ENCODE results near the gene PRDM16. TPM values are rescaled to one million over a fixed set of nuclear protein-coding genes. Genes with fewer than 3 reads are reported as not detected.

PRDM16 gene
- total RNA-seq, 1 experiment from 2014 or later = 0.69 TPM

DNA sequence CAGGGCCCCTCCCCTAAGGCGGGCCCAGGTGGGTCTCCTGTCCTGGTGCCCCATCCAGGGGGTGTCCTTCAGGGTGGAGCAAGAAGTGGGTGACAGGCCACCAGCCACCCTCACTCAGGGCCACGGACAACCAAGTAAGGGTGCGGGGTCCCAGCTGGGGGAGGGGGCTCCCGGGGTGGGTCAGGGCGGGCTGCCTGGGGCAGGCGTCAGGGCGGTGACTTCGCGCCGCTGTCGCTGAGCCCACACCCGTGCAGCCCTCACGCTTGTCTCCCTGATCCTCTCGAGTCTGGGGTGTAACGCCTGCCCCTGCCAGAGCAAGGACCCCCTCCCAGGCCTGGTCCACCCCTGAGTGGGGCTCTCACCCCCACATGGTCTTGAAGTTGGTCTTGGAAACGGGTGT lies 407.7 kb downstream of the PRDM16 start:
- no peaks in the 10 kb centered on the region for H3K27me3 ChIP-seq (ENCODE audit: control insufficient read depth, insufficient read depth, low read length)
- no peak for DNase-seq
- peaks cover 3% of the 10 kb centered on the region for H3K36me3 ChIP-seq (replicated peaks; ENCODE audit: control insufficient read depth, insufficient read depth, low read length)
- H3K4me3 ChIP-seq (ENCODE audit: insufficient read depth, low read depth, low read length) = no peak overlapping the region

DNA sequence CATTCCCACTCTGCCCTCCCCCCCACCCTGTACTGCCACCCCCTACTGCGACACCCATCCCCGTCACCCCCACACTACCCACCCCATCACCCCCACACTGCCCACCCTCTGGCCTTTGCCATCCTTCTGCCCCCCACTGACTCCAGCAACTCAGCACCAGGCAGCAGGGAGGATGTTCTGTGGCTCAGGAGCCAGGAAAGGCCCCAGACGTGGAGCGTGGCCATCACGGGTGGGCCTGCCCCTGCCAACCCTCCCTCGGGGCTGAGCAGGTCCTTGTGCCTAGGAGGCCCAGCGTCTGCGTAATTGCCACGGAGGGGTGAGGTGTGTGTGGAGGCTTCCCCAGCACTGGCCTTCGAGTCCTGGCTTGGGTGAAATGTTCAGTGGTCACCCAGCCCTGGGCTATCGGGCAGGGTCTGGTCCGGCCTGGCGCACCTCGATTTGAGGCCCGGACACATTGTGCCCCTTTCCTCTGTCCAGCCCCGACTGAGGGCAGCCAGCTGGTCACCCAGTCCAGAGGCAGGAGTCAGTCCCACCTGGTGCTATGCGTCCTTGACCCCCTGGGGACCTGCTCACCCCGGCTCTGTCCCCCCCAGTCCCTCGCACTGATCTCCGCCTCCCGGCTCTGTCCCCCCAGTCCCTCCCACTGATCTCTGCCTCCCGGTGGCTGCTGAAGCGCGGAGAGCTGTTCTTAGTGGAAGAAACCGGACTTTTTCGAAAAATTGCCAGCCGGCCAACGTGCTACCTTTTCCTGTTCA lies 408.4 kb downstream of the PRDM16 start:
- Histone ChIP-seq H3K4me3 (ENCODE audit: insufficient read depth, low read depth, low read length) (no peak overlapping the region), H3K27me3 (ENCODE audit: control insufficient read depth, insufficient read depth, low read length) (no peaks in the 10 kb centered on the region), H3K36me3 (replicated peaks; ENCODE audit: control insufficient read depth, insufficient read depth, low read length) (peaks cover 3% of the 10 kb centered on the region)
- peak; percentile 83 for DNase-seq

DNA sequence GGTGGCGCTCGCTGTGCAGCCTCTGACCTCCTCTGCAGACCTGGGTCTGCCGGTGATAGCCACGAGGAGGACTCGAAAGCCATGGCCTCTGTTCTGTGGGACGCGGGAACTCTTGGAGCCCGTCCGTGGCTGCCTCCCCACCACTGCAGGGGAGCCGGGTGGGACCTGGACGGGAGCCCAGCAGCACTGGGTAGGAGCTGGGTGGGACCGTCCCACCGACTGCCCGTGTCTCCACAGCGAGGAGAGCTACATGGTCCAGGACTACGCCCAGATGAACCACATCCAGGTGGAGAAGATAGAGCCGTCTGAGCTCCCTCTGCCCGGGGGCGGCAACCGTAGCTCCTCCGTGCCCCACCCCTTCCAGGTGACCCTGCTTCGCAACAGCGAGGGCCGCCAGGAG lies 409.2 kb downstream of the PRDM16 start:
- H3K36me3 ChIP-seq (replicated peaks; ENCODE audit: control insufficient read depth, insufficient read depth, low read length) = peaks cover 3% of the 10 kb centered on the region
- H3K27me3 ChIP-seq (ENCODE audit: control insufficient read depth, insufficient read depth, low read length) = no peaks in the 10 kb centered on the region
- H3K4me3 ChIP-seq (ENCODE audit: insufficient read depth, low read depth, low read length) = no peak overlapping the region
- DNase-seq = no peak

- Histone ChIP-seq H3K4me3 (ENCODE audit: insufficient read depth, low read depth, low read length) (no peak overlapping the region), H3K36me3 (replicated peaks; ENCODE audit: control insufficient read depth, insufficient read depth, low read length) (no peaks in the 10 kb centered on the region; the same call in 1 of the 2 replicates), H3K27me3 (ENCODE audit: control insufficient read depth, insufficient read depth, low read length) (no peaks in the 10 kb centered on the region)
- DNase-seq = no peak
These were observed 410.7 kb downstream of the PRDM16 start for GRCh38 chr1:3479511-3480368.

DNA sequence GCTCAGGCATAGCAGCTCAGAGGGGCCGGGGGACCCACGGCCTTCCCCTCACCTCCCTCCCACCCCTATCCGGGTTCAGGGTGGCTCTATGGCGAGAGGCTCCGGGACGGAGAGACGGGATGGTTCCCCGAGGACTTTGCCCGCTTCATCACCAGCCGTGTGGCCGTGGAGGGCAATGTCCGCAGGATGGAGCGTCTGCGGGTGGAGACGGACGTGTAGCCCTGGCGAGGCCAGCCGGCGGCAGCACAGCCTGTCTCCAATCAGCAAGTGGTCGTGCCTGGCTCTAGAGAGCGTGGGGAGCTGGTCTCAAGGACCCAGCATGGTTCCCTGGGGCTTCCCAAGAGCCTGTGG lies 411.3 kb downstream of the PRDM16 start:
- no peaks in the 10 kb centered on the region; the same call in 1 of the 2 replicates for H3K36me3 ChIP-seq (replicated peaks; ENCODE audit: control insufficient read depth, insufficient read depth, low read length)
- no peak for DNase-seq
- H3K4me3 ChIP-seq (ENCODE audit: insufficient read depth, low read depth, low read length) = no peak overlapping the region
- H3K27me3 ChIP-seq (ENCODE audit: control insufficient read depth, insufficient read depth, low read length) = no peaks in the 10 kb centered on the region

GRCh38 chr1:3481046-3481445 lies 412.0 kb downstream of the PRDM16 start:
- Histone ChIP-seq H3K36me3 (replicated peaks; ENCODE audit: control insufficient read depth, insufficient read depth, low read length) (no peaks in the 10 kb centered on the region), H3K4me3 (ENCODE audit: insufficient read depth, low read depth, low read length) (no peak overlapping the region), H3K27me3 (ENCODE audit: control insufficient read depth, insufficient read depth, low read length) (no peaks in the 10 kb centered on the region)
- no peak for DNase-seq

DNA sequence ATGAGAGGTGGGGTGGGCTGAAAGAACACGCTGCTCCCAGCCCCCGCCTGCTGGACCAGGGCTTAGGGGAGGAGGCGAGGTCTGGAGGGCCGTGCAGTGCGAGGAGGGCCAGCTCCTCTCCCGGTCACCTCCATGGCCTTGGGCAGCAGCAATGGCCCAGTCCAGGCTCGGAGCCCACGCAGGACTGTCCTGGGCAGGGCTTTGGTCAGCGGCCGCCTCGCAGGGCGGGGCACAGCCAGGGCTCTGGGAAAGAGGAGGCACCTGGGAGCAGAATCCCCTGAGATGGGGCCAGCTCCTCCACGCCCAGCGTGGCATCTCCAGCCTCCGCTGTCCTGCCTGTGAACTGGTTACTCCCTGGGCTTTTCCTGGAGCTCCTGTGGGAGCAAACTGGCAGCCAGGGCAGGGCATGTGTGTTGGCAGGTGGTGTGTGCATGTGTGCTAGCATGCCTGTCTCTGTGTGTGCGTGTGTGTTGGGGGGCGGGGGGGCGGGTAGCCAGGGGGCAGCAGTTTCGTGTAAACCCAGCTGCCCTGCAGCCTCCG lies 412.9 kb downstream of the PRDM16 start:
- Histone ChIP-seq H3K27me3 (ENCODE audit: control insufficient read depth, insufficient read depth, low read length) (no peaks in the 10 kb centered on the region), H3K36me3 (replicated peaks; ENCODE audit: control insufficient read depth, insufficient read depth, low read length) (no peaks in the 10 kb centered on the region), H3K4me3 (ENCODE audit: insufficient read depth, low read depth, low read length) (no peak overlapping the region)
- DNase-seq = peak; percentile 76

GRCh38 chr1:3482378-3482849 lies 413.4 kb downstream of the PRDM16 start:
- H3K4me3 ChIP-seq (ENCODE audit: insufficient read depth, low read depth, low read length) = no peak overlapping the region
- H3K36me3 ChIP-seq (replicated peaks; ENCODE audit: control insufficient read depth, insufficient read depth, low read length) = no peaks in the 10 kb centered on the region
- DNase-seq = peak; percentile 91
- no peaks in the 10 kb centered on the region for H3K27me3 ChIP-seq (ENCODE audit: control insufficient read depth, insufficient read depth, low read length)

DNA sequence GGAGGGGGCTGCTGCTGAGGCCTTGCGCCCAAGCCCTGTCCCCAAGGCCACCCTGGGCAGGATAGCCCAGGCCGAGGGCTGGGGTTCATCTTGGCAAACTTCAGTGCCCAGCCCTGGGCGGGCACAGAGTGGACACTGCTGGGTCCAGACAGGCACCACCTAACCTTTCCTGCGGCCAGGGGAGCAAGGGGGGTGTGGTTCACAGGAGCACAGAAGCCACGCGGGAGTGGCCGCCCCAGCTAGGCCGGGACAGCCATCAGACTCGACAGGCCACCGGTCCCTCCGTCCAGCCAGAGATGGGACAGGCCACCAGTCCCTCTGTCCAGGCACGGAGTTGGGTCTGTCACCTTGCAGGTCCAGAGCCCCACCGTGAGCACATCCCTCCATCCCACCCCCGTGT lies 414.4 kb downstream of the PRDM16 start:
- no peaks in the 10 kb centered on the region for H3K36me3 ChIP-seq (replicated peaks; ENCODE audit: control insufficient read depth, insufficient read depth, low read length)
- H3K27me3 ChIP-seq (ENCODE audit: control insufficient read depth, insufficient read depth, low read length) = no peaks in the 10 kb centered on the region
- DNase-seq = peak; percentile 76
- no peak overlapping the region for H3K4me3 ChIP-seq (ENCODE audit: insufficient read depth, low read depth, low read length)

DNA sequence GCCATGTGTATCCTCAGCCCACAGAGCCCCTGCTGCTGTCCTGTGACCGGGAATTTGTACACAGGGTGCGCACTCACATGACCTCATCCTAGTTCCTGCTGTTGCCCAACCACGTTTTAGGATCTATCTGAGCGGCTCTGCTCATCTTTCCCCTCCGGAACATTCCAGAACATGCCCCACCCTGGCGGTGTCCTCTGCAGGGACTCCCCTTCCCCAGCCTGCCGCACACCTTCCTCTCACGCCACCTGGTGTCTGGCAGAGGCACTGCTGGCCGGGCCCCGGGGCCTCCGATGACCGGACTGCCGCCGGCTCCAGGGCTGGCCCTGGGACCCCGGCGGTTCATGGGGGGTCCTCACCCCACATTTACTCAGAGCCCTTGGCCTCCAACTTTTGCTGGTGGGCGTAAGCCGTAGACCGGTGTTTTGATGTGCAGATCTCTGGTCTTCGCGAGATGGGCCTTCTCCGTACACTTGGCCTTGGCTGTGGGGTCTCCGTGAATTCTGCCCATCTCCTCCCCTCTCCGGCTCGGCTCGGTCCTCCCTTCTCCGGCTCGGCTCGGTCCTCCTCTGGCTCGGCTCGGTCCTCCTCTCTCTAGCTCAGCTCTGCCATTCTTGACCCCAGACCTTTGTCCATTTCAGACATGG lies 414.9 kb downstream of the PRDM16 start:
- Histone ChIP-seq H3K4me3 (ENCODE audit: insufficient read depth, low read depth, low read length) (no peak overlapping the region), H3K36me3 (replicated peaks; ENCODE audit: control insufficient read depth, insufficient read depth, low read length) (no peaks in the 10 kb centered on the region), H3K27me3 (ENCODE audit: control insufficient read depth, insufficient read depth, low read length) (no peaks in the 10 kb centered on the region)
- DNase-seq = peak; percentile 98

GRCh38 chr1:3485016-3485415 lies 416.0 kb downstream of the PRDM16 start:
- no peak for DNase-seq
- no peak overlapping the region for H3K4me3 ChIP-seq (ENCODE audit: insufficient read depth, low read depth, low read length)
- H3K36me3 ChIP-seq (replicated peaks; ENCODE audit: control insufficient read depth, insufficient read depth, low read length) = no peaks in the 10 kb centered on the region
- no peaks in the 10 kb centered on the region for H3K27me3 ChIP-seq (ENCODE audit: control insufficient read depth, insufficient read depth, low read length)

Other genes starting within 250 kb of the PRDM16 start
- gene ACTRT2, start 47.7 kb upstream of the PRDM16 start, total RNA-seq (2014; rRNA removed; shearing (Covaris generic)) = 0.21 TPM in 1 of 2 replicates, not detected in the other

All from H7 (cell line).